ENCODE data around the gene KCNB1. TPM values are rescaled to one million over a fixed set of nuclear protein-coding genes. Genes with fewer than 3 reads are reported as not detected.

Gene KCNB1
- total RNA-seq, 1 donor from 2014 or later = 0.98 TPM

DNA sequence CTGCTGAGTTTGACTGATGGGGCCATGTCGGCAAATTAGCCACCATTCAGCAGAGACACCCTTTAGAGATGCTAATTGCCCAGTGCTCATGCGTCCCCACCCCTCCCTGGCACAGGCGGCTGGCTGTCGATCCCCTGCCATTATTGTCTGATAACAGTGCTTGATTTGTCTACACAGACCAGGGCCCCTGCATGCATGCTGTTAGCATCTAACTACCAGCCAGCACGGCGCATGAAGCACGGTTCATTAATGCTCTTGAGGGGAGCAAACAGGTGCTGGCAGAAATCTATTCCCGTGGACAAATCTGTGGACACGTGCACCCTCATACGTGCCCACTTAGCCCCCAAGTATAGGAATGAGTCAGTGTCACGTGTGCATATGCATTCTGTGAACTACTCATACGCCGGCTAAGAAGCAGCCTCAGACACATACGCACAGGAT is 32.2 kb downstream of the KCNB1 start:
- Mint-ChIP-seq H3K4me1 (ENCODE audit: low read depth) (peaks cover 8% of the 10 kb centered on the region), H3K27me3 (peaks cover 16% of the 10 kb centered on the region), H3K27ac (no peak overlapping the region), H3K4me3 (ENCODE audit: low read depth) (no peak overlapping the region), H3K9me3 (ENCODE audit: low read depth) (no peaks in the 10 kb centered on the region), H3K36me3 (ENCODE audit: insufficient read depth) (no peaks in the 10 kb centered on the region)
- TF ChIP-seq CTCF (IDR thresholded peaks at IDR 0.05; ENCODE audit: unreplicated experiment) = no peak
- no peak for DNase-seq (ENCODE audit: low spot score, unreplicated experiment)

DNA sequence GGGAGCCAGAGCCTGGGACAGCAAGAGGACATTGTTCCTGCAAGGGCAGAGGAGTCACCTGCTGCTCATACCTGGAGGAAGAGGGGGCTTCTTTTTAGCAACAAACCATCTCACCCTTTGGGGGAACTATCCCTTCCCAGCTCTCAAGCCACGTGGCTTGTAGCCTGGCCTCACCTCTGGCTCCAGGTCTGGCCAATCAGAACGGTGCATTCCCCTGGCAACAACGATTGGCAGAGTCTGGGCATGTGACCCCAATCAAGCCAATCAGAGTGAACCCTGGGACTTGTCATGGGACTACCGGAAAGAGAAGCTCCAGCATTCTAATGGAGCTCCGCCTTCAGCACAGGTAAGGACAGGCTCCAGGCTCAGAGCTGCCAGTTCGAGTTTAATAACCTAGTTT is 33.6 kb downstream of the KCNB1 start:
- no peak for TF ChIP-seq CTCF (IDR thresholded peaks at IDR 0.05; ENCODE audit: unreplicated experiment)
- H3K9me3 Mint-ChIP-seq (ENCODE audit: low read depth) = no peaks in the 10 kb centered on the region
- peaks cover 8% of the 10 kb centered on the region for H3K4me1 Mint-ChIP-seq (ENCODE audit: low read depth)
- no peak overlapping the region for H3K27ac Mint-ChIP-seq
- peaks cover 20% of the 10 kb centered on the region for H3K27me3 Mint-ChIP-seq
- H3K36me3 Mint-ChIP-seq (ENCODE audit: insufficient read depth) = no peaks in the 10 kb centered on the region
- no peak overlapping the region for H3K4me3 Mint-ChIP-seq (ENCODE audit: low read depth)
- no peak for DNase-seq (ENCODE audit: low spot score, unreplicated experiment)

DNA sequence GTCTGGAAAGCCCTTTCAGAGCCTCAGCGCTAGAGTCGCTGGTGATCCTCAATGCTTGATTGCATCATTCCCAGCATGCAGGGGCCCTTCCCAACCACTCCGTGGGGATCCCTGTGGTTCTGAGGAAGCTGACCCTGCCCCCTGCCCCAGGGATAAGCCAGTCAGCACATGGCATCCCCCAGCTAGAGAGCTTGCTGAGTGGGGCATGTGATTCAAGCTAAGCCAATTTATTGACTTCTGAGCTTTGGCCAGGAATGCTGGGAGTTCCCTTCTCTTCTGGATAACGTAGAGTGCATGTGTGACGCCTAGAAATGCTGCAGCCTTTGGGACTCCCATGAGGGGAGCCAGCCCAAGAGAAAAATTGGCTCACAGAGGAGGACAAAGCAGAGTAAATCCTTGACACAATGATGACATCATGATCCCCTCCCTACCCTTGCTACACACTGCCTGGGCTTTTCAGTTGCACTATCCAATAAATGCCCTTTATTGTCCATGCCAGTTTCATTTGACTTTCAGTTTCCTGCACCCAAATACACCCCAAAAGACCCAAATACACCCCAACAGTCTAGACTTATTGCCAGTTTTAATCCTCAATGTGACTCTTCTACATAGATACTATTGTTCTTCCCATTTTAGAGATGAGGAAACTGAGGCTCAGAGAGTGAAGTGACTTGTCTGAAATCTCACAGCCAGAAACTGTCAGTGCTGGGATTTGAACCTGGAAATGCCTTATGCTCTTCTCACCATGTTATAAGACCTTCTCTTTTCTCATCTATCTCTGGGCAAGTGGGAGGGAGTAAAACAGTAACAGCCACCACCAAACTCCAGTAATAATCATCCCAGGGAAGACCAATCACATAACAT is 34.3 kb downstream of the KCNB1 start:
- no peak for TF ChIP-seq CTCF (IDR thresholded peaks at IDR 0.05; ENCODE audit: unreplicated experiment)

GRCh38 chr20:49447364-49447763 is 35.1 kb downstream of the KCNB1 start:
- Mint-ChIP-seq H3K9me3 (ENCODE audit: low read depth) (no peaks in the 10 kb centered on the region), H3K27ac (no peak overlapping the region), H3K27me3 (peaks cover 18% of the 10 kb centered on the region), H3K4me3 (ENCODE audit: low read depth) (no peak overlapping the region), H3K4me1 (ENCODE audit: low read depth) (peaks cover 8% of the 10 kb centered on the region), H3K36me3 (ENCODE audit: insufficient read depth) (no peaks in the 10 kb centered on the region)
- no peak for DNase-seq (ENCODE audit: low spot score, unreplicated experiment)
- no peak for TF ChIP-seq CTCF (IDR thresholded peaks at IDR 0.05; ENCODE audit: unreplicated experiment)

More for the DNA sequence above, 34.3 kb downstream of the KCNB1 start:
- DNase-seq (ENCODE audit: low spot score, unreplicated experiment) = no peak
- H3K4me1 Mint-ChIP-seq (ENCODE audit: low read depth) = peaks cover 8% of the 10 kb centered on the region
- no peak overlapping the region for H3K4me3 Mint-ChIP-seq (ENCODE audit: low read depth)
- H3K9me3 Mint-ChIP-seq (ENCODE audit: low read depth) = no peaks in the 10 kb centered on the region
- no peak overlapping the region for H3K27ac Mint-ChIP-seq
- H3K27me3 Mint-ChIP-seq = peaks cover 20% of the 10 kb centered on the region
- no peaks in the 10 kb centered on the region for H3K36me3 Mint-ChIP-seq (ENCODE audit: insufficient read depth)

DNA sequence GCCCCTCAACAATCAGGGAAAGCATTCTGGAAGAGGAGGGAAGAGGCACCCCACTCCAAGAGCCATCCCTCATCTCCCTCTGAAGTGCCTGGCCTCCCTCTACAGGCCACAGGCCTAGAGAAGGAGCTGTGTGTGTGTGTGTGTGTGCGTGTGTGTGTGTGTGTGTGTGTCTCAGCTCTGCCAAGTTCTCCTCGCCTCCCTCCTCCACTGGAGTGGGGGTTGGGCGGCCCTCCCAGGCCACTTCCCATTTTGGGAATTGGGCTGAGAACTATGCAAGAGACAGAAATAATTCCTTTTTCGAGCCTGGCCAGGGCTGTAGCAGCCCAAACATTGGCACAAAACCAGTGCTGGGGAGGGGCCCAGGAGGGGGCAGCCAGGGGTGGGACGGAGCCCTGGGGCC is 35.7 kb downstream of the KCNB1 start:
- Mint-ChIP-seq H3K4me3 (ENCODE audit: low read depth) (no peak overlapping the region), H3K9me3 (ENCODE audit: low read depth) (no peaks in the 10 kb centered on the region), H3K36me3 (ENCODE audit: insufficient read depth) (no peaks in the 10 kb centered on the region), H3K27me3 (peaks cover 21% of the 10 kb centered on the region), H3K27ac (peak overlapping the region; percentile 12), H3K4me1 (ENCODE audit: low read depth) (peaks cover 8% of the 10 kb centered on the region)
- TF ChIP-seq CTCF (IDR thresholded peaks at IDR 0.05; ENCODE audit: unreplicated experiment) = no peak
- no peak for DNase-seq (ENCODE audit: low spot score, unreplicated experiment)

Data from progenitor cell of endocrine pancreas (in vitro differentiated cells).